Jurkat, Clone E6-1 (cell line): Measurements from ENCODE around the gene ASH1L.
A peak's percentile ranks its signal among the peaks of the same experiment; 100 is the strongest.
"Not testable (repeated sequence)": the region's sequence is repeated elsewhere in the genome, so short reads cannot be mapped to it uniquely, and the experiment has no call there.

Experiments
- DNase-seq: peaks from one replicate; pipeline ENCODE4 v3.0.0-alpha.2; 2011; ENCODE audit warnings: low read depth, low spot score
- H3K4me3 ChIP-seq: 2 replicates; pipeline ENCODE4 v1.5.1; 2011; ENCODE audit warnings: mild to moderate bottlenecking, low read length, control low read depth, moderate library complexity

ASH1L gene

DNA sequence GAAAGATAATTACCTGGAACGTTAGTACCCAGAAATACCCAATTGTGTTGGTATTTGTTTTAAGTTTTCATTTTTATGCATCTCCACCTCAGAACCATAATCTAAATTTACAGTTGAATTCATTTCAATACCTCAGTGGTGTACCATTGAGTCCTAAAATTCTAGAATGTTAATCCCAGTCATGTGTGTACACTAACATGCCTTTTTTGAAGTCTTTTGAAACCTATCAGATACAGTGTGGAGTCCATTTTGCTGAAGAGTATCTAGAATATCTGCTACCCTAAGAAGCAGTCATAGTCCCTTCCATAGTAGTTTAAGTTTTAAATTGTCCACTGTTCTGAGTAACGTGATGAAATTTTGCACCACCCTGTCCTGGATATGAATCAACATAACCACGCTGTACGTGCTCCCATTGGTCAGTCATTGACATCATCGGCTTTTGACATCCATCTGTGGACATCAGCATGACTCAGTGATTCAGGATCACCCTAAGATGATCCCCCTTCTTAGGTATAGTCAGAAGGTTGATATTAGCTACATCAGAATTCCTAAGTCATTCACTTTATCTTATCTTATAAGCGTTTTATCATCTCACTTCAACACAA lies 7.5 kb upstream of the ASH1L start:
- no peak overlapping the region for H3K4me3 ChIP-seq
- no peak for DNase-seq

DNA sequence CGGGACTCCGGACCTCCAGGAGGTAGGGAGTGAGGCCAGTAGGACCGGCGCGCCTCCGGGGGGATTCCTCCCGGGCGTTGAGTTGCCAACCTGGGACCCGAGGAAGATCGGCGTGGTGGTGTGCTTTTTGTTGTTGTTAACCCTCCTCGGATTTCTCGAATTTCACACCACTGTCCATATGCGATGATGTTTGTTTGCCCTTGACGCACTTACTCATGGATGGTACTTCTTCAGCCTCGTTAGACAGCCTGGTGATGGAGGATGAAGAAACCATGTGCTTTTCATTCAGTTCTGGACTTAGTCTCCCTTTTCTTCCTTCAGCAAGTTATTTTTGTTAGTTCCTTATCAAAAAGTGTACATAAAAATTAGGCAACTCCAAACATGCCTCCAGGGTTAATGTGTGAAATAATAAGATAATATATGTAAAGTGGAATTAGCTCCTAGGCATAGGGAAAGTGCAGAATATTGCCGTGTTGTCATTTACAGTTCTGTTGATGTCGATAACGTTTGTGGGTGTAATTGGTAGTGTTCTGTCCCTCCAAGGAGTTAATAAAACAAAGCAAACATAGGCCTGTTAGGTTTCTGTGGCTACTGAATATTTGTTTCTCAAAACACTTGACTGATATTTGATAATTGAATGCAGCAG lies 897 bp upstream of the ASH1L start:
- not testable (repeated sequence) for DNase-seq
- H3K4me3 ChIP-seq, result peak overlapping the region; percentile 90

DNA sequence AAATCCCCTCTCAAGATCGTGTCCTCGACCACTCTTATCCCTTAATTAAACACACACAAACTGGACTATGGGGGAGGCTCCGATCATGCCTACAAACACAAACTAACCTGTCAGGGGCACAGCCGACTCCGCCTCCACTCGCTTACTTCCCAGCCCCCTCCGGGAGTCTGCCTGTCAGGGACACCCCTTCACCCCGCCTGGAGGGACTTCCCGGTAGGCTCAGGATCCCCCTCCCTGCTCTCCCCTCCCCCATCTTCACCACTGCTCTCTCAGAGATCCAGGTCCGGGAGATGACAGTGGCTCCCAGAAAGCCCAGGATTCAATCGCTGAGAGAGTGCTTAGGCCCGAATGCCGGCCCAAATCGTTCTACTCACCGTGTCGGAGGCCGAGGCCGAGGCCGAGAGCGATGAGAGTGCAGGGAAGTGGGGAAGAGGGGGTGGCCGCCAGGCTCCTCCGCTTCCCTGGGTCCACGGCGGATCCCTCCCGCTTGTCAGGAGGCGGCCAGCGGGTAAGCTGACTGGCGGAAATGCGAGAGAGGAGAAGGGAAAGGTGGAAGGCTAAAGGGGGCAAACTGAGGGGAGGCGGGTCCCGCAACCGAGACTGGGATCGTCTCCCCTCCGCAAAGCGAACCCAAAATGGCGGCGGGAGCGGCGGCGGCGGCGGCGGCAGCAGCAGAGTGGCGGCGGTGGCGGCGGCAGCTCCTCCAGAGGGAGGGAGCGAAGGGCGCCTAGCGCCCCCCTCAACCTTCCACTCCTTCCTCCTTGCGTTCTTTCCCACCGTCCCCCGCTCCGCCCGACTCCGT lies 623 bp downstream of the ASH1L start:
- not testable (repeated sequence) for DNase-seq
- H3K4me3 ChIP-seq, result peak overlapping the region; percentile 90

DNA sequence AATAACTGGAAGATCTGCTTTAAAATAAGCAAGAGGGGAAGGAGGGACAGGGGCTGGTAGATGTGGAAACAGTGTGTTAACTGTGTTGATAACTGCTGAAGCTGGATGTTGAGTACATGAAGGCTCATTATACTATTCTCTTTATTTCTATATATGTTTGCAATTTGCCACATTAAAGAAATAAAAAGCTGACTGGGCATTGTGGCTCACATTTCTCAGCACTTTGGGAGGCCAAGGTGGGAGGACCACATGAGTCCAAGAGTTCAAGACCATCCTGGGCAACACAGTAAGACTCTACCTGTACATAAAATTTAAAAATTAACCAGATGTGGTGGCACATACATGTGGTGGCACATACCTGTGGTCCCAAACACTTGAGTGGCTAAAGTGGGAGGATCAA lies 6.7 kb downstream of the ASH1L start:
- no peak for DNase-seq
- H3K4me3 ChIP-seq, result no peak overlapping the region

DNA sequence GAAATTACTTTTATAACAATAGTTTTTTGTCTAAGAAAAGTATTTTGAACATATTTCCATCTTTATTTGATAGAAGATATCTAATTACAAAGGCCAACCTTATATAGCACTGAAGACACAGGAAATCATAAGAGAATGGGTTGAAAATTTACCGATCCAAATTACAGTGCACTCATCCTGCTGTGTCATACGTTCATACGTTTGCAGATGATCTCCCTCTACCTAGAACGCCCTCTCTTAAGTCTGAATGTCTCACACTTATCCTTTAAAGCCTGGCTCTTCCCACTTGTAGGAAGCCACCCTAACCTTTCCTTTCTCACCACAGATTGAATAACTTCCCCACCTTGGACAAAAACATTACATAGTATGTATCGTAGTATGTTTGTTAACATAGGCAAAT lies 9.3 kb downstream of the ASH1L start:
- no peak overlapping the region for H3K4me3 ChIP-seq
- no peak for DNase-seq

DNA sequence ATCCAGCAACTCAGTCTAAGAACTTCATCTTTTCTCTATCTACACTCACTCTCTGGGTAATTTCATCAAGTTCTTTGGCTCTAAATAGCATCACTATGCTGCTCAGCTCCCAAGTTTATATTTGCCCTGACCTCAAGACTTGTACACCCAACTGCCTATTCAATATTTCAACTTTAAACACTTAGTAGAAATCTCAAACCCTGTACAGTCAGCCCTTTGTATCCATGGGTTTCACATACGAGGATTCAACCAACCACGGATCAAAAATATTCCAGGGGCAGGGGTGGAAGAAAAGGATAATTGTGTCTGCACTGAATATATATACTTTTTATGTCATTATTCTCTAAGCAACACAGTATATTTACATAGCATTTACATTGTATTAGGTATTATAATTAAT lies 13.9 kb downstream of the ASH1L start:
- no peak for DNase-seq
- no peak overlapping the region for H3K4me3 ChIP-seq

DNA sequence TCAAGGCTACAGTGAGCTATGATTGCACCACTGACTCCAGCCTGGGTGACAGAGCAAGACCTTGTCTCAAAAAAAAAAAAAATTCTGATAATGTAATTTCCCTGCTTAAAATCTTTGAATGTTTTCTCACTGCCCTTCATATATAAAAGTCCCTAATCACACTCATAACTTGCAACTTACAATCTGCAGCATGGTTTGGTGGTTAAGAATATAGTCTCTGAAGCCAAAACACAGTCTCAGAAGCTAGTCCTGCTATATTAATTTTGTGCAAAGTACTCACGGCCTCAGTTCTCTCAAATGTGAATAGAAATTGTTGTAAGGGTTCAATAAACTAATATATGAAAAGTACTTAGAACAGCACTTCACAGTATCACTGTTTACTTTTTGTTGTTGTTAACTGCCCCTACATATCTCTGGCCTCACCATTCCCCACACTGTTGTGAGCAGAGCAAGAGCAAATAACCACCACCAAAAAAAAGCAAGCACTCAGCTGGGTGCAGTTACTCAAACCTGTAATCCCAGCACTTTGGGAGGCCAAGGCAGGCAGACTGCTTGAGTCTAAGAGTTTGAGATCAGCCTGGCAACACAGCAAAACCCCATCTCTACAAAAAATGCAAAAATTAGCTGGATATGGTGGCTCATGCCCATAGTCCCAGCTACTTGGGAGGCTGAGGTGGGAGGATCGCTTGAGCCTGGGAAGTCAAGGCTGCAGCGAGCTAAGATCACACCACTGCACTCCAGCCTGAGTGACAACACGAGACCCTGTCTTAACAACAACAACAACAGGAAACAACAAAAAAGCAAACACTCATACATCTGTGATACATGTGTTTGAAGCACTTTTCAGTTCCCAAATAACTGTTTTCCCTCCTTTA lies 22.4 kb downstream of the ASH1L start:
- no peak for DNase-seq
- H3K4me3 ChIP-seq, result no peak overlapping the region

DNA sequence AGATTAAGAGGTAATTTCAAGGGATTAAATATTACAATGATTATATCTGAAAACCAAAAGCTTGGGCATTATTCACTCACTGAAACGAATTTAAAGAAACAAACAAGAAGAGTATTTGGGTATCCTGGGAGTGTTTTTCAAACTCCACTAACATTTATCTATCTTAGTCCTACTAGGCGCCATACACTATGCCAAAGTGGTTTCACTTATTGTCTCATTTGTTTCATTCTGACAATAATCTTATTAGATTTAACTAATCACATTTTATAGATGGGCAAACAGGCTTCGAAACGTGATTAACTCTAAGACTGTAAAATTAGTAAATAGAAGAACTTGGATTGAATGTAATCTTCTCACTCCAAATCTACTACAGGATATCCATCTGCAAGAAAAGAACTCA lies 25.4 kb downstream of the ASH1L start:
- DNase-seq, result no peak
- H3K4me3 ChIP-seq, result no peak overlapping the region

DNA sequence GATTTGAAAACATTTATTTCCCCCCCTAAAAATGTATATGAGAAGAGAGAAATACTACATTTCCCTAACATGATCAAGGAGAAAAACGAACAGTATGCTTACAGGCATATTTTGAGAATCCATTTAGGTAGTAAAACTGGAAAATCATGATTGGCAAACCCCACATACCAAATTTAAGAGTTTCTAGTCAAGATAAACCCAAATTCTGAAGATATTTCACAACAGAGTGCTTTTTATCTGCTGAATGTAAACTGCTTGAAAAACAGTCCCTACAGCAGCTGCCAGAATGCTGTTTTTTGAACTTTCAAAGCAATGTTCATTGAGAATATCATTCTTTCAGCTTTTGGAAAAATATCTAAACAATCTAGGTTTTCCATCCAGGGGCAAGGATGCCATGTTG lies 31.0 kb downstream of the ASH1L start:
- DNase-seq, result no peak
- no peak overlapping the region for H3K4me3 ChIP-seq

DNA sequence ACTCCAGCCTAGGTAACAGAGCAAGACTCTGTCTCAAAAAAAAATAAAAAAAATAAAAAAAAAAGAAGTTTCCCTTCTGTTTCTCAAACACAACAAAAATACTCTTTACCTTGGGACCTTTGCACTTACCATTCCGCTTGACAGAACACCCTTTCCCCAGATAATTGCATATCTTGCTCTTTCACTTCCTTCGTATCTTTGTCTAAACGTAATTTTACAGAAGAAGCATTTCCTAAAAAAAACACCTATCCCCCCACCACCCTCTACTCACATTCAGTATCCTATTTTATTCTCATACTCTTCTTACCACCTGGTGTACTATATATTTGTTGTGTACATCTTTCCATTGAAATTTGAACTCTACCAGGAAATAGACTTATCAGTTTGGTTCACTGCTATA lies 32.7 kb downstream of the ASH1L start:
- H3K4me3 ChIP-seq, result no peak overlapping the region
- no peak for DNase-seq

DNA sequence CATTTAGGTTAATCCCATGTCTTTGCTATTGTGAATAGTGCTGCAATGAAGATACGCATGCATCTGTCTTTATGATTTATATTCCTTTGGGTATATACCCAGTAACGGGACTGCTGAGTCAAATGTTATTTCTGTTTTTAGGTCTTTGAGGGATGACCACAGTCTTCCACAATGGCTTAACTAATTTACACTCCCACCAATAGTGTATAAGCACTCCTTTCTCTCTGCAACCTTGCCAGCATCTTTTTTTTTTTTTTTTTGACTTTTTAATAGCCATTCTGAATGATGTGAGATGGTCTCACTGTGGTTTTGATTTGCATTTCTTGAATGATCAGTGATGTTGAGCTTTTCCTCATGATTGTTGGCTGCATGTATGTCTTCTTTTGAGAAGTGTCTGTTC lies 33.5 kb downstream of the ASH1L start:
- no peak for DNase-seq
- no peak overlapping the region for H3K4me3 ChIP-seq

DNA sequence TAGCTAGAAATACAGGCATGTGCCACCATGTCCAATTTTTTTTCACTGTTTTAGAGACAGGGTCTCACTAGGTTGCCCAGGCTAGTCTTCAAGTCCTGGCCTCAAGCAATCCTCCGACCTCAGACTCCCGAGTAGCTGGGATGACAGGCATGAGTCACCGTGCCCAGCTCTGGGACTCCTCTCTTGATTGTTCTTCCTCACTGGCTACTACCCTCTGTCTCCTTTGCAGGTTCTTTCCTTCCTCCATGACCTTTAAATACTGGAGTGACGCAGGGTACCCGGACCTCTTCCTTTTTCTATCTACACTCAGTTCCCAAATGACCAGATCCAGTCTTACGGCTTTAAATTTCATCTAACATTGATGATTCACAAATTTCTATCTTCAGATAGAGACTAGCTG lies 34.9 kb downstream of the ASH1L start:
- no peak for DNase-seq
- no peak overlapping the region for H3K4me3 ChIP-seq

DNA sequence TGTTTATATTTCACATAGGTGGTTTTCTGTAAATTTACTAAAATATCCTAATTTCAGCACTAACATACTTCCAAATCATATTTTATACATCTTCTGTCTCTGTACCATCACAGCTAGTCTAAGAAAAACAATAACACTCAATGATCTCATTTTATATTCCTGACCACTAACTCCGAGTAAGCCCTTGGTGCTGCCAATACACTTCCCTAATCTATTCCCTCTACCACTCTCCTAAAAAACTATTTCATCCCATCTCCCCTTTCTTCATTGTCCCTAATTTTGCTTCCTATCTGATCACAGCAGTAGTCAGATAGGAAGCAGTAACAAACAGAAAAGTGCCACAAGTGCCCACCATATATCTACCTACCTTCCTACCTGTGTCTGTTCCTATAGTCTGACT lies 36.2 kb downstream of the ASH1L start:
- DNase-seq, result no peak

DNA sequence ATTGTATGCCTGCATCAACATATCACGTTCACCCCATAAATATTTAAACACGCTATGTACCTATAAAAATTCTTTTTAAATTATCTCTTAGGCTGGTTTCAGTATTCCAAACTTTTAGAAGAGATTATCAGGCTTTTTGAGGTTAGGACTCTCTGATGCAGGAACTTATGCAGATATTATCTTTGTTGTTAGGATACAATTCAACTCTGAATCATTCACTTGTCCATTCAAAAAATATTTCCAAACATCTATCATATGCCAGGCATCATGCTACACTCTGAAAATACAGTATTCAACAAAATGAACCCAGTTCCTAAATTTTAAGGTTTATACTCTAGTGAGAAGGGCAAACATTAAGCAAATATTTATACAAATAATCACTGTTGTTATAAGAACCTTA lies 40.5 kb downstream of the ASH1L start:
- DNase-seq, result no peak
- H3K4me3 ChIP-seq, result no peak overlapping the region

More for the DNA sequence above, 36.2 kb downstream of the ASH1L start:
- H3K4me3 ChIP-seq, result no peak overlapping the region

DNA sequence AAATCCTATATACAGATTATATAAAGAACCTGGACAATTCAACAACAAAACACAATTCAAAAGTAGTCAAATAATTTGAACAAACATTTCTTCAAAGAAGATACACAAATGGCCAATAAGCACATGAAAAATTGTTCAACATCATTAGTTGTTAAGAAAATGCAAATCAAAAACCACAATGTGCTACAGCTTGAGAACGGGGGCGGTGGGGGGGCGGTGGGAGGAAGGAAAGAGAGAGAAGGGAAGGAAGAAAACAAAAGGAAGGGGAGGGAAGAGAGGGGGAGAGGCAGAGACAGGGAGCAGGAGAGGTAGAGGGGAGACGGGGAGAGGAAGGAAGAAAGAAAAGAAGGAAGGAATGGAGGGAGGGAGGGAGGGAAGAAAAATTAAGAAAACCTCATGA lies 44.1 kb downstream of the ASH1L start:
- no peak for DNase-seq
- H3K4me3 ChIP-seq, result no peak overlapping the region

DNA sequence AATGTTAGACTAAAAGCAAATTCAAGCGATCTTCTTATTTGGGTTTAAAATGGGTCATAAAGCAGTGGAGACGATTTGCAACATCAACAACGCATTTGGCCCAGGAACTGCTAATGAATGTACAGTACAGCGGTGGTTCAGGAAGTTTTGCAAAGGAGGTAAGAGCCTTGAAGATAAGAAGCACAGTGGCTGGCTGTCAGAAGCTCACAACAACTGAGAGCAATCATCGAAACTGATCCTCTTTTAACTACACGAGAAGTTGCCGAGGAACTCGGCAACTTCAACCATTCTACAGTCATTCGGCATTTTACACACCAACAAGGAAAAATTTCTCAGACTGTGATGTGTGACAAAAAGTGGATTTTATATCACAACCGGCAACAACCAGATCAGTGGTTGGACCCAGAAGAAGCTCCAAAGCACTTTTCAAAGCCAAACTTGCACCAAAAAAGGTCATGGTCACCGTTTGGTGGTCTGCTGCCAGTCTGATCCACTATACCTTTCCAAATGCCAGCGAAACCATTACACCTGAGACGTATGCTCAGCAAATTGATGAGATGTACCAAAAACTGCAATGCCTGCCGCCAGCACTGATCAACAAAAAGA lies 47.9 kb downstream of the ASH1L start:
- H3K4me3 ChIP-seq, result no peak overlapping the region
- DNase-seq, result no peak

DNA sequence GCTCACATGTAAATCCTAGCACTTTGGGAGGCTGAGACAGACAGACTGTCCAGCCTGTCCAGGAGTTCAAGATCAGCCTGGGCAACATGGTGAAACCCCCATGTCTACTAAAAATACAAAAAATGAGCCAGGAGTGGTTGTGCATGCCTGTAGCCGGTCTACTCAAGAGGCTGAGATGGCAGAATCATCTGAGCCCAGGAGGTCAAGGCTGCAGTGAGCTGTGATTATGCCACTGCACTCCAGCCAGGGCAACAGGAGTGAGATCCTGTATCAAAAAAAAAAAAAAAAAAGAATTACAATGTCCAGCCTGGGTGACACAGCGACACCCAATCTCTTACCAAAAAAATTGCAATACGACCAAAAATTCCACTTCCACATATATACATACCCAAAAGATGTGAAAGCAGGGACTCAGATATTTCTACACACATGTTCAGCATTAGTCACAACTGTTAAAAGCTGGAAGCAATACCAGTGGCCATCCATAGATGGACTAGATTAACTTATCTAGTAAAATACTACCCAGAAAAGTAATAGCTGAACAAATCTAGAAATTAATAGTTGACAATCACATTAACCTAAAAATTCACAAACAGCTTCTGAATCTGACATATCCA lies 49.2 kb downstream of the ASH1L start:
- no peak overlapping the region for H3K4me3 ChIP-seq

DNA sequence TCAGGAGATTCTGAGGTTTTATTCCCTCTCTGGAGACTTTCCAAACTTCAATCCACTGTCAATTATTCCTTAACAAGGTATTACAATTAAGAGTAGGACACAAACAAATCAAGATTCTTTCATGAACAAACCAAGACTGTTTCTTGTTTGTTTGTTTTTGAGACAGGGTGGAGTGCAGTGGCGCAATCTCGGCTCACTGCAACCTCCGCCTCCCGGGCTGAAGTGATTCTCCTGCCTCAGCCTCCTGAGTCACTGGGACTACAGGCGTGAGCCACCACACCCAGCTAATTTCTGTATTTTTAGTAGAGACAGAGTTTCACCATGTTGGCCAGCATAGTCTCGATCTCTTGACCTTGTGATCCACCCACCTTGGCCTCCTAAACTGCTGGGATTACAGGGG lies 51.2 kb downstream of the ASH1L start:
- H3K4me3 ChIP-seq, DNase-seq: not testable (repeated sequence)

More for the DNA sequence above, 49.2 kb downstream of the ASH1L start:
- no peak for DNase-seq

DNA sequence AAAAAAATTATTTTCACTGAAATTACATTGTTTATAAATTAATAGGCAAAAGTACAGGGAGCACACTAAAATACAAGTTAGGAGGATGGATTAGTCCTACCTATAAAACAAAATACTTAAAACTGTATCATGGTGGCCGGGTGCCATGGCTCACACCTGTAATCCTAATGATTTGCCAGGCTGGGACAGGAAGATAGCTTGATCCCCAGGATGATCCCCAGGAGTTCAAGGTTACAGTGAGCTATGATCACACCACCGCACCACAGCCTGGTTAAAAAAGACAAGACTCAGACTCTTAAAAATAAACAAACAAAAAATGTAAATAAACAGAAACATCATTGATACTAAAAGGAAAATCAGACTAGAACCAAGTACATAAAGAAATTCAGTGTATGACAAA lies 53.5 kb downstream of the ASH1L start:
- H3K4me3 ChIP-seq, result no peak overlapping the region
- DNase-seq, result no peak
